HFF-Myc (cell line): ENCODE measurements around the gene TPRA1.

ENCODE experiments used
- DNase-seq: peaks from one replicate; pipeline ENCODE4 v3.0.0-alpha.2; 2011; ENCODE audit warnings: low read depth; ENCODE audit errors: extremely low read depth
- H3K4me3 ChIP-seq: replicated peaks from 2 replicates; pipeline ENCODE4 v1.5.1; 2011; ENCODE audit warnings: low read depth, mild to moderate bottlenecking, control low read depth, low read length
- TF ChIP-seq, protein P1 (sequence below): IDR thresholded peaks from 2 replicates; pipeline ENCODE4 v1.5.1; 2012; ENCODE audit warnings: mild to moderate bottlenecking, low read depth, low read length, control low read depth; ENCODE audit errors: missing control alignments

The TPRA1 gene

DNA sequence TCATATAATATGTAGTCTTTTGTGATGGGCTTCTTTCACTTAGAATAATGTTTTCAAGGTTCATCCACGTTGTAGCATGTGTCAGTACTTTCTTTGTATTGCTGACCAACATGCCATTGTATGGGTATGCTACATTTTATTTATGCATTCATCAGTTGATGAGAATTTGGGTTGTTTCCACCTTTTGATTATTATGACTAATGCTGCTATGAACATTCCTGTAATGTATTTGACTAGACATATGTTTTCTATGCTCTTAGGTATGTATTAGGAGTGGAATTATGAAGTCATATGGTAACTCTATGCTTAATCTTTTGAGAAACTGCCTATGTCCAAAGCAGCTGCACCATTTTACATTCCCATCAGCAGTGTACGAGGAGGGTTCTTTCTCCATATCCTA, 35.3 kb upstream of the TPRA1 start:
- TF ChIP-seq, protein P1, sequence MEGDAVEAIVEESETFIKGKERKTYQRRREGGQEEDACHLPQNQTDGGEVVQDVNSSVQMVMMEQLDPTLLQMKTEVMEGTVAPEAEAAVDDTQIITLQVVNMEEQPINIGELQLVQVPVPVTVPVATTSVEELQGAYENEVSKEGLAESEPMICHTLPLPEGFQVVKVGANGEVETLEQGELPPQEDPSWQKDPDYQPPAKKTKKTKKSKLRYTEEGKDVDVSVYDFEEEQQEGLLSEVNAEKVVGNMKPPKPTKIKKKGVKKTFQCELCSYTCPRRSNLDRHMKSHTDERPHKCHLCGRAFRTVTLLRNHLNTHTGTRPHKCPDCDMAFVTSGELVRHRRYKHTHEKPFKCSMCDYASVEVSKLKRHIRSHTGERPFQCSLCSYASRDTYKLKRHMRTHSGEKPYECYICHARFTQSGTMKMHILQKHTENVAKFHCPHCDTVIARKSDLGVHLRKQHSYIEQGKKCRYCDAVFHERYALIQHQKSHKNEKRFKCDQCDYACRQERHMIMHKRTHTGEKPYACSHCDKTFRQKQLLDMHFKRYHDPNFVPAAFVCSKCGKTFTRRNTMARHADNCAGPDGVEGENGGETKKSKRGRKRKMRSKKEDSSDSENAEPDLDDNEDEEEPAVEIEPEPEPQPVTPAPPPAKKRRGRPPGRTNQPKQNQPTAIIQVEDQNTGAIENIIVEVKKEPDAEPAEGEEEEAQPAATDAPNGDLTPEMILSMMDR = no peak
- DNase-seq = no peak
- H3K4me3 ChIP-seq = no peak overlapping the region

DNA sequence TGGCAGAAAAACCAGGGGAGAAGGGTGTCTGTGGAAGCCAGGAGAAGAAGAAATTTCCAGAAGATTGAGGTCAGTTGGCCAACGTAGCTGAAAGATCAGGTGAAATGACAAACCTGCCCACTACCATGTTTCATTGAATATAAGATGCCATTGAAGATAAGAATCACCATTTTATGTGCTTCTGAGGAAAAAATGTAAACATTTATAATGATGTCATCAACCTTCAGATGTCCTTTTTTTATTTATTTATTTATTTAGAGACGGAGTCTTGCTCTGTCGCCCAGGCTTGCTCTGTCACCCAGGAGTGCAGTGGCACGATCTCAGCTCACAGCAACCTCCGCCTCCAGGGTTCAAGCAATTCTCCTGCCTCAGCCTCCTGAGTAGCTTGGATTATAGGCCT, 33.5 kb upstream of the TPRA1 start:
- DNase-seq = no peak
- TF ChIP-seq, protein P1 = no peak
- no peak overlapping the region for H3K4me3 ChIP-seq

DNA sequence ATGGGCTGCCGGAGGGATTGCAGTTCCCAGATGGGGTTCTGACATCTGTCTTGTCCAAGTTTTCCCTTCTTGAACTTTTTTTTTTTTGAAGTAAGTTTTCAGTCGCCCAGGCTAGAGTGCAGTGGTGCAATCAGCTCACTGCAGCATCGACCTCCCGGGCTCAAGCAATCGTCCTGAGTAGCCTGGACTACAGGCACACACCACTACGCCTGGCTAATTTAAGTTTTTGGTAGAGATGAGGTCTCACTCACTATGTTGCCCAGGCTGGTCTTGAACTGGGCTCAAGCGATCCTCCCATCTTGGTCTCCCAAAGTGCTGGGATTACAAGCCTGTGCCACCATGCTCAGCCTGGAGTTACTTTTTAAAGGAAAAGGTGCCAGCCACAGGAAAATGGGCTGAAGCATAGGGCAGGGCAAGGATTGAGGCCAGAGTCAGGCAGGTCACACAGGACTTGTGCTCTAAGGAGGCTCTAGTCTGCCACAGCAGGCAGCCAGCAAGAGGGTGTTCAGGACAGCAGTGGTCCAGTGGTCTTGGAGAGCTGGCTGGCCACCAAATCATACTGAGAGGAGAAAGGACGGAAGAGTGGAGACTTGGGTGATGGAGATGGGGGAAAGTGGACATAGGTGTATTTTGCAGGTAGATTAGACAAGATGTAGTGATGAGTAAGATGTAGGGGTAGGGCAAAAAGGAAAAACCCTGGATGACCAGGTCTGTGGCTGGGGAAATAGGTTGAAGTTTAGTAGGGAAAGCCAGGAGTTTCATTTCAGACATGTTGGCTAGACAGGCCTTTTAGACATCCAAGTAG, 32.4 kb upstream of the TPRA1 start:
- no peak overlapping the region for H3K4me3 ChIP-seq
- DNase-seq = no peak
- TF ChIP-seq, protein P1 = no peak

DNA sequence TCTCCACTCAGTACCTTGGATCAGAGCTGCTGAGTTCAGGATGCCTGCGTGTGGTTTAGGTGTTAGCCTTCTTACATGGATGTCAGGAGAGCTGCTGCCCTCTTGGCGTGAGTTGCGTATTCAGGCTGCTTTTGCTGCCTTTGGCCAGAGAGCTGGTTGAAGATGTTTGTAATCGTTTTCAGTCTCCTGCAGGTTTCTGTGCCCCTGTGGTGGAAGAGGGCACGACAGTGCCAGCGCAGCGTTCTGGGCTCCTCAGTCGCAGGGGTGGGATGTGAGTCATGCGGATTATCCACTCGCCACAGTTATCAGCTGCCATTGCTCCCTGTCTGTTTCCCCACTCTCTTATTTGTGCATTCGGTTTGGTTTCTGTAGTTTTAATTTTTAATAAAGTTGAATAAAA, 31.5 kb upstream of the TPRA1 start:
- no peak for DNase-seq
- TF ChIP-seq, protein P1 = no peak
- H3K4me3 ChIP-seq = no peak overlapping the region

DNA sequence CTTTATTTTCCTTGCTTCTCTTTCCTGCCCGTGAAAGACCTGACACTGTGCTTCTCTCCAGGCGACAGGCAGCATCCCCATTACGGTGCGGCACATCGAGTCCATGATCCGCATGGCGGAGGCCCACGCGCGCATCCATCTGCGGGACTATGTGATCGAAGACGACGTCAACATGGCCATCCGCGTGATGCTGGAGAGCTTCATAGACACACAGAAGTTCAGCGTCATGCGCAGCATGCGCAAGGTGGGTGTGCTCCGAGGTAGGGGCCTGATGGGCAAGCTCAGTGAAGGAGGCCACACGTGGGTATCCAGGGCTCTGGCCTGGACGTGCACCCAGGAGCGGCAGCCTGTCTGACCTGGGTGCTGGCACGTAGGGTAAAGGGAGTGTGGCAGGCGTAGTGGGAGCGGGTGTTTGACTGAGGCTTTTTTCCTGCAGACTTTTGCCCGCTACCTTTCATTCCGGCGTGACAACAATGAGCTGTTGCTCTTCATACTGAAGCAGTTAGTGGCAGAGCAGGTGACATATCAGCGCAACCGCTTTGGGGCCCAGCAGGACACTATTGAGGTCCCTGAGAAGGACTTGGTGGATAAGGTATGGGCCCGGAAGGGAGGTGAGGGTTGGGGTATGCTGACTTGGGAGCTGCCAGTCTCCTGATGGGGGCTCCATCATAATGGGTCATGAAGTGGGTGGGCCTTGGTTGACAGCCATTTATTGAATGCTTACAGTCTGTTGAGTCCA, 30.3 kb upstream of the TPRA1 start:
- TF ChIP-seq, protein P1 = no peak
- DNase-seq = no peak
- no peak overlapping the region for H3K4me3 ChIP-seq

DNA sequence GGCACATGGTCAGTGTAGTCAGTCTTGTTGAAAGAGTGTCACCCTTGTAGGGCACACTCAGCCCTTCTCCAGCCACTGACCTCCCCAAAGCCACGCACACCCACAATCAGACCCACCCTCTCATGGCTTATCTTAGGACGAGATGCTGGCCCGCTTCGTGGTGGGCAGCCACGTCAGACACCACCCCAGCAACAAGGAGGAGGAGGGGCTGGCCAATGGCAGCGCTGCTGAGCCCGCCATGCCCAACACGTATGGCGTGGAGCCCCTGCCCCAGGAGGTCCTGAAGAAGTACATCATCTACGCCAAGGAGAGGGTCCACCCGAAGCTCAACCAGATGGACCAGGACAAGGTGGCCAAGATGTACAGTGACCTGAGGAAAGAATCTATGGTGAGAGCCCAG, 28.4 kb upstream of the TPRA1 start:
- TF ChIP-seq, protein P1 = no peak
- DNase-seq = no peak
- H3K4me3 ChIP-seq = no peak overlapping the region
